MM.1S (cell line): ENCODE measurements around the gene NPHS1.

Source experiments
- DNase-seq: peaks from one replicate; pipeline ENCODE4 v3.0.0-alpha.2; 2015
- H2AFZ ChIP-seq: fragments of 300-600 bp; sonication (generic); 2 replicates; pipeline ENCODE4 v1.6.0; 2016; ENCODE audit warnings: antibody characterized with exemption, low read length
- H3F3A ChIP-seq: fragments of 300-600 bp; sonication (generic); 2 replicates; pipeline ENCODE4 v1.6.1; 2016; ENCODE audit warnings: mild to moderate bottlenecking, antibody characterized with exemption, low read length, moderate library complexity, mixed read lengths; ENCODE audit not compliant: insufficient read depth
- H3K27ac ChIP-seq: fragments of 300-600 bp; sonication (generic); 2 replicates; pipeline ENCODE4 v1.5.1; 2016; ENCODE audit warnings: mild to moderate bottlenecking, low read length
- H3K27me3 ChIP-seq: fragments of 300-600 bp; sonication (generic); replicated peaks from 2 replicates; pipeline ENCODE4 v1.6.0; 2016; ENCODE audit warnings: low read length; ENCODE audit not compliant: insufficient read depth
- H3K36me3 ChIP-seq: fragments of 300-600 bp; sonication (generic); replicated peaks from 2 replicates; pipeline ENCODE4 v1.6.1; 2016; ENCODE audit warnings: mild to moderate bottlenecking, low read length, mixed read lengths; ENCODE audit not compliant: insufficient read depth
- H3K4me1 ChIP-seq: fragments of 300-600 bp; sonication (generic); 2 replicates; pipeline ENCODE4 v1.6.1; 2016; ENCODE audit warnings: low read length, mixed read lengths
- H3K4me2 ChIP-seq: fragments of 300-600 bp; sonication (generic); 2 replicates; pipeline ENCODE4 v1.6.0; 2016; ENCODE audit warnings: low read depth, low read length
- H3K4me3 ChIP-seq: fragments of 300-600 bp; sonication (generic); 2 replicates; pipeline ENCODE4 v1.5.1; 2016; ENCODE audit warnings: low read length, mixed read lengths
- H3K79me2 ChIP-seq: fragments of 300-600 bp; sonication (generic); 2 replicates; pipeline ENCODE4 v1.6.1; 2016; ENCODE audit warnings: mixed run types, low read length, mixed read lengths
- H3K9ac ChIP-seq: fragments of 300-600 bp; sonication (generic); 2 replicates; pipeline ENCODE4 v1.6.1; 2016; ENCODE audit warnings: low read length, mixed read lengths
- H3K9me2 ChIP-seq: fragments of 300-600 bp; sonication (generic); replicated peaks from 2 replicates; pipeline ENCODE4 v1.6.1; 2016; ENCODE audit warnings: mild to moderate bottlenecking, low read length, mixed read lengths; ENCODE audit not compliant: insufficient read depth
- H3K9me3 ChIP-seq: fragments of 300-600 bp; sonication (generic); replicated peaks from 2 replicates; pipeline ENCODE4 v1.6.1; 2016; ENCODE audit warnings: mild to moderate bottlenecking, low read length, mixed read lengths; ENCODE audit not compliant: insufficient read depth
- H4K20me1 ChIP-seq: fragments of 300-600 bp; sonication (generic); 2 replicates; pipeline ENCODE4 v1.6.1; 2016; ENCODE audit warnings: mild to moderate bottlenecking, low read length, moderate library complexity, mixed read lengths; ENCODE audit not compliant: insufficient read depth
- EZH2 ChIP-seq: fragments of 300-600 bp; sonication (generic); optimal IDR thresholded peaks from 2 replicates; pipeline ENCODE3; 2017; ENCODE audit warnings: low read depth, mild to moderate bottlenecking, antibody characterized with exemption, low read length, mixed read lengths
- EZH2phosphoT487 ChIP-seq: fragments of 300-600 bp; sonication (generic); IDR thresholded peaks from 2 replicates; pipeline ENCODE4 v1.6.1; 2018; ENCODE audit warnings: antibody characterized with exemption, low read length
- TF ChIP-seq, protein P1 (sequence below): fragments of 300-600 bp; sonication (generic); IDR thresholded peaks from 2 replicates; pipeline ENCODE4 v1.5.1; 2016; ENCODE audit warnings: antibody characterized with exemption, low read length, mixed read lengths

Gene NPHS1

DNA sequence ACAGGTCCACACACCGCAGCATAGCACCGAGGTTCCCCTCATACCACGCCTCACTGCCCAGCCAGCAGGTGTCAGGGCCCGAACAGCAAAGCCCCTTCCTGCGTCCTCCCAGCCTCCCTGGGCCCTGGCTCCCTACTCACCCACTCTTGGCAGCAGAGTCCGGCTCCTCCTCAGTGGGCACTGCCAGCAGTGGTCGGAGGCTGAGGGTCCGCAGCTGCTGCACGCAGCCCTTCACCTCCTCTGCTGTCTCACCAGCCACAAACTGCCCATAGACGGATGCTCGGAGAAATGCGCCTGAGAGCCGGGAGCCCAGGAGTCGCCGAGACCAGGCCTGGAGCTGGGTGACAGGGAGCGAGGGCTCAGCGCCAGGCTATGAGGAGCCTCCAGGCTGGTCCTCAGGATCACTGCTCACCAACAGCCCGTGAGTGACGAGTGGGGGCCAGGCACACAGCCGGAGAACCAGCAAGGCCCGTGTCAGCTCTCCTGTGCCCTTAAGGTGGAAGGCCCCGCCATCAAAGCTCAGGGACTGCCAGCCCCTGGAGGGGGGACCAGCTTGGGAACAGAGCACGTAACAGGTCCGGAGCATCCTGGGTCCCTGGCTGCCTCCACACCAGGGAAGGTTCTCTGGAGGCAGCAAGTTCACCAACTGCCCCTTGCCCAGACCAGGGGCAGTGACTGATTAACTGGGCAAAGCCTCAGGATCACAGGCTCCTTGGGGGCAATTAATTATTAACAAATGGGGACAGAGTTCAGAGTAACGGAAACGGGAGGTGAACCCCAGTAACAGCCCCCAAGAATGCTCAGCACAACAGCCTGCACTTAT lies 39.9 kb downstream of the NPHS1 start, which contains the start of gene PRODH2:
PRODH2 (minus strand) TSS at position 626 of the 823 bp plus-strand sequence; CDS start at position 586, 40 bp downstream.
- Histone ChIP-seq H3K9ac (no peak within 1 kb of the TSS), H2AFZ (no peak within 1 kb of the TSS), H3K27me3 (peaks cover 88% of the 10 kb centered on the region), H3K79me2 (no peaks in the 10 kb centered on the region), H3K27ac (no peak within 1 kb of the TSS), H3K9me2 (no peaks in the 10 kb centered on the region), H3K4me3 (no peak within 1 kb of the TSS), H4K20me1 (no peaks in the 10 kb centered on the region), H3K4me2 (no peak within 1 kb of the TSS), H3F3A (no peaks in the 10 kb centered on the region), H3K9me3 (no peaks in the 10 kb centered on the region), H3K4me1 (no peaks in the 10 kb centered on the region), H3K36me3 (no peaks in the 10 kb centered on the region)
- no peak for TF ChIP-seq EZH2
- TF ChIP-seq EZH2phosphoT487, result no peak
- TF ChIP-seq, protein P1, sequence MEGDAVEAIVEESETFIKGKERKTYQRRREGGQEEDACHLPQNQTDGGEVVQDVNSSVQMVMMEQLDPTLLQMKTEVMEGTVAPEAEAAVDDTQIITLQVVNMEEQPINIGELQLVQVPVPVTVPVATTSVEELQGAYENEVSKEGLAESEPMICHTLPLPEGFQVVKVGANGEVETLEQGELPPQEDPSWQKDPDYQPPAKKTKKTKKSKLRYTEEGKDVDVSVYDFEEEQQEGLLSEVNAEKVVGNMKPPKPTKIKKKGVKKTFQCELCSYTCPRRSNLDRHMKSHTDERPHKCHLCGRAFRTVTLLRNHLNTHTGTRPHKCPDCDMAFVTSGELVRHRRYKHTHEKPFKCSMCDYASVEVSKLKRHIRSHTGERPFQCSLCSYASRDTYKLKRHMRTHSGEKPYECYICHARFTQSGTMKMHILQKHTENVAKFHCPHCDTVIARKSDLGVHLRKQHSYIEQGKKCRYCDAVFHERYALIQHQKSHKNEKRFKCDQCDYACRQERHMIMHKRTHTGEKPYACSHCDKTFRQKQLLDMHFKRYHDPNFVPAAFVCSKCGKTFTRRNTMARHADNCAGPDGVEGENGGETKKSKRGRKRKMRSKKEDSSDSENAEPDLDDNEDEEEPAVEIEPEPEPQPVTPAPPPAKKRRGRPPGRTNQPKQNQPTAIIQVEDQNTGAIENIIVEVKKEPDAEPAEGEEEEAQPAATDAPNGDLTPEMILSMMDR, result no peak
- no peak for DNase-seq

DNA sequence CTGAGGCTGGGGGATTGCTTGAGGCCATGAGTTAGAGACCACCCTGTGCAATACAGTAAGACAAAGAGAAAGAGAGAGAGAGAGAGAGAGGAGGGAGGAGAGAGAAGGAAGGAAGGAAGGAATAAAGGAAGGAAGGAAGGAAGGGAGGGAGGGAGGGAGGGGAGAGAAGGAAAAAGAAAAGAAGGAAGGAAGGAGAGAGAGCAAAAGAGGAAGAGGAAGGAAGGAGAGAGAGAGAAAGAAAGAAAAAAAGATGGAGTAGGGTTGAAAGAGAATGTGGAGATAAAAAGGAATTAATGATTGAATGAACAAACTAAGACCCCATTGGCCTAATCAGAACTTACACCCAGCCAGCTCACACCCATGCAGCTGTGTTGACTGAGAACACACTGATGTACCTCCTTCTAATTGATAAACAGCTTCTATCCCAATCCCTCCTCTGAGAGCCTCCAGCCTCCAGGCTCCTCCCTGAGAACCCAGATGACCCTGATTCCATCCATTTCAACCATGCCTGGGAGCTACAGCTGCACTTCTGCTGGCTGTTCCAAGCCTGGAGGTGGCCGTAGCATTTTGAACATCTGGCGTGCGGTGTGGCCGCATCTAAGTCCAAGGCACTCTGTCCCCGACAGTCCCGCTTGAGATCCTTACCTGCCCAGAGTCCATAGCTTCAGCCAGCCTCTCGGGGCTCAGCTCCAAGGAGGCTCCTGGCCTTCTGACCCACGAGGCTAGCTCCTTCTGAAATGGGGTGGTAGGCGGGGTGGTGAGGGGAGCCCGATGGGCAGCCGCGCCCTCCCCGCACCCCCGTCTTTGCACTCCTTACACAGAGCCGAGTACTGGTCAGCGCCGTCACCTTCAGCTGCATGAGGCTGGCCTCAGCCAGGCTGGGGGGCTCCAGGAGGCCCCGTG lies 40.7 kb downstream of the NPHS1 start:
- no peak overlapping the region for H2AFZ ChIP-seq
- TF ChIP-seq EZH2 (no peak), EZH2phosphoT487 (no peak)
- TF ChIP-seq, protein P1, result no peak

DNA sequence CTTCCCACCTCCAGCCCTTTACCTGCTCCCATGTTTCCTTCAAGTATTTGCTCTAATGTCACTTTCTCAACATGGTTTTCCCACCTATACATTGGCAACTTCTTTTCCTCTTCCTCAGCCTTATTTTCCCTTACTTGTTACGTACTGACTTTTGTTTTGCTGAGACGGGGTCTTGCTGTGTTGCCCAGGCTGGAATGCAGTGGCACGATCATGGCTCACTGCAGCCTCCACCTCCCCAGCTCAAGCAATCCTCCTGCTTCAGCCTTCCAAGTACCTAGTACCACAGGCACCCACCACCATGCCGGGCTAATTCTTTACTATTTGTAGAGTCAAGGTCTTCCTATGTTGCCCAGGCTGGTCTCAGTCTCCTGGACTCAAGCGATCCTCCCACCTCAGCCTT lies 44.7 kb downstream of the NPHS1 start:
- H3K9ac ChIP-seq, result no peak overlapping the region
- H3K27ac ChIP-seq, result no peak overlapping the region
- no peaks in the 10 kb centered on the region for H3K4me1 ChIP-seq
- no peaks in the 10 kb centered on the region for H3K36me3 ChIP-seq
- no peak overlapping the region for H3K4me2 ChIP-seq
- peaks cover 87% of the 10 kb centered on the region for H3K27me3 ChIP-seq
- H3K4me3 ChIP-seq, result no peak overlapping the region
- DNase-seq, result no peak
- H2AFZ ChIP-seq, result no peak overlapping the region
- no peaks in the 10 kb centered on the region for H3K79me2 ChIP-seq
- H3K9me3 ChIP-seq, result no peaks in the 10 kb centered on the region
- H3F3A ChIP-seq, result no peaks in the 10 kb centered on the region
- H3K9me2 ChIP-seq, result no peaks in the 10 kb centered on the region
- no peak for TF ChIP-seq EZH2phosphoT487
- no peak for TF ChIP-seq EZH2
- TF ChIP-seq, protein P1, result no peak
- H4K20me1 ChIP-seq, result no peaks in the 10 kb centered on the region

More for the DNA sequence above, 40.7 kb downstream of the NPHS1 start:
- H3K9me2 ChIP-seq, result no peaks in the 10 kb centered on the region
- H3F3A ChIP-seq, result no peaks in the 10 kb centered on the region
- H4K20me1 ChIP-seq, result no peaks in the 10 kb centered on the region
- DNase-seq, result no peak
- no peak overlapping the region for H3K9ac ChIP-seq
- H3K27ac ChIP-seq, result no peak overlapping the region
- no peaks in the 10 kb centered on the region for H3K79me2 ChIP-seq
- peaks cover 86% of the 10 kb centered on the region for H3K27me3 ChIP-seq
- no peaks in the 10 kb centered on the region for H3K36me3 ChIP-seq
- no peaks in the 10 kb centered on the region for H3K9me3 ChIP-seq
- no peak overlapping the region for H3K4me3 ChIP-seq
- no peaks in the 10 kb centered on the region for H3K4me1 ChIP-seq
- H3K4me2 ChIP-seq, result no peak overlapping the region
